ENCODE measurements around the gene RABGGTA.

GRCh38 chr14:24297190-24297964 is 26.0 kb upstream of the RABGGTA start:
- TF ChIP-seq POLR2AphosphoS5 (IDR thresholded peaks at IDR 0.05; ENCODE audit: low read length) (no peak), CTCF (IDR thresholded peaks at IDR 0.05 in 2 of 3, conservative IDR thresholded peaks at IDR 0.05 in 1 of 3; ENCODE audit: control insufficient read depth in 2 of 3, extremely low read depth in 1 of 3, insufficient read depth in 1 of 3, low read depth in 3 of 3, low read length in 3 of 3) (peak; percentile 25 to 50 (median 29); a peak in 4 of 6 replicates), CBFB (IDR thresholded peaks at IDR 0.05; ENCODE audit: low read depth) (no peak), HDAC2 (IDR thresholded peaks at IDR 0.05) (no peak), CHD4 (IDR thresholded peaks at IDR 0.05) (no peak), POLR2A (IDR thresholded peaks at IDR 0.05; ENCODE audit: low read depth, low read length) (no peak), CREM (IDR thresholded peaks at IDR 0.05; ENCODE audit: low read depth) (no peak), BHLHE40 (IDR thresholded peaks at IDR 0.05; ENCODE audit: borderline replicate concordance in 1 of 2, low read depth in 2 of 2, low read length in 1 of 2) (no peak), NFYB (IDR thresholded peaks at IDR 0.05; ENCODE audit: insufficient read depth, low read depth, low read length) (no peak), YY1 (IDR thresholded peaks at IDR 0.05; ENCODE audit: low read depth, low read length) (no peak)

Data from GM12878 (cell line).